Measurements from ENCODE around the gene FBLN5.

The FBLN5 gene

DNA sequence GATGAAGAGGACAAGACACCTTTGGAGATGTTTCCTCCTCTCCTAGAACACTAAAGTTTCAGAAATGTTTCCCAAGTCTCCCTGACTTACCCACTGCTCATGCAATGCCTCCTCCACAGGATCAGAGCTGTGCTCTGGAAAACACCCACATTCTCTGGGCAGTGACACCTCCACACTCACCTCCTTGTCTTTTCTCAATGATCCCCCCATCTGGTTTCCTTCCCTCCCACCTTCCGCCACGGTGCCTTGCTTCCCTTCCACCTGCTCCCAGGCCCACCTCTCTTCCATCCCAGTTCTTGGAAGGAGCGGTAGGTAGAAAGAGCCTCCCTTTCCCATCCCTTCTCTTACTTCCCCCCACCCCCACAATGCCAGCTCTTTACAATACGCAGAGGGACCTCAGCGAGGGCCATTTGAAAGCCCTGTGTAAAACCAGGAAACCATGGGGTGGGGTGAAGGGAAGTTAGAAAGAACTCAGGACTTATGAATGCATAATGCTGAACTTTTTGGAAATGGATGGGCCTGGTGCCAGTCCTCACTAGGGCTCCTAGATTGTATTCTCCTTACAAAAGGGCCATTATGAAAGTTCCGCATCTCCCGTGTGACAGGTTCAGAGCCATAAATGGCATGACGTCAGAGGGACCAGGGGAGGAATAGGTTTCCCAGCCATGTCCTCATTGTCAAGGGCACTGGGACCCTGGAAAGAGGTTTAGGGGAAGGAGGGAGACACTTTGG is 12.8 kb downstream of the FBLN5 start:
- no peak for DNase-seq (ENCODE audit: low read depth)
- TF ChIP-seq, protein P1, sequence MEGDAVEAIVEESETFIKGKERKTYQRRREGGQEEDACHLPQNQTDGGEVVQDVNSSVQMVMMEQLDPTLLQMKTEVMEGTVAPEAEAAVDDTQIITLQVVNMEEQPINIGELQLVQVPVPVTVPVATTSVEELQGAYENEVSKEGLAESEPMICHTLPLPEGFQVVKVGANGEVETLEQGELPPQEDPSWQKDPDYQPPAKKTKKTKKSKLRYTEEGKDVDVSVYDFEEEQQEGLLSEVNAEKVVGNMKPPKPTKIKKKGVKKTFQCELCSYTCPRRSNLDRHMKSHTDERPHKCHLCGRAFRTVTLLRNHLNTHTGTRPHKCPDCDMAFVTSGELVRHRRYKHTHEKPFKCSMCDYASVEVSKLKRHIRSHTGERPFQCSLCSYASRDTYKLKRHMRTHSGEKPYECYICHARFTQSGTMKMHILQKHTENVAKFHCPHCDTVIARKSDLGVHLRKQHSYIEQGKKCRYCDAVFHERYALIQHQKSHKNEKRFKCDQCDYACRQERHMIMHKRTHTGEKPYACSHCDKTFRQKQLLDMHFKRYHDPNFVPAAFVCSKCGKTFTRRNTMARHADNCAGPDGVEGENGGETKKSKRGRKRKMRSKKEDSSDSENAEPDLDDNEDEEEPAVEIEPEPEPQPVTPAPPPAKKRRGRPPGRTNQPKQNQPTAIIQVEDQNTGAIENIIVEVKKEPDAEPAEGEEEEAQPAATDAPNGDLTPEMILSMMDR (conservative IDR thresholded peaks at IDR 0.05; ENCODE audit: control insufficient read depth, insufficient read depth, low read depth, low read length), result no peak
- no peak overlapping the region for H3K4me3 ChIP-seq (ENCODE audit: control insufficient read depth, low read depth, low read length)

DNA sequence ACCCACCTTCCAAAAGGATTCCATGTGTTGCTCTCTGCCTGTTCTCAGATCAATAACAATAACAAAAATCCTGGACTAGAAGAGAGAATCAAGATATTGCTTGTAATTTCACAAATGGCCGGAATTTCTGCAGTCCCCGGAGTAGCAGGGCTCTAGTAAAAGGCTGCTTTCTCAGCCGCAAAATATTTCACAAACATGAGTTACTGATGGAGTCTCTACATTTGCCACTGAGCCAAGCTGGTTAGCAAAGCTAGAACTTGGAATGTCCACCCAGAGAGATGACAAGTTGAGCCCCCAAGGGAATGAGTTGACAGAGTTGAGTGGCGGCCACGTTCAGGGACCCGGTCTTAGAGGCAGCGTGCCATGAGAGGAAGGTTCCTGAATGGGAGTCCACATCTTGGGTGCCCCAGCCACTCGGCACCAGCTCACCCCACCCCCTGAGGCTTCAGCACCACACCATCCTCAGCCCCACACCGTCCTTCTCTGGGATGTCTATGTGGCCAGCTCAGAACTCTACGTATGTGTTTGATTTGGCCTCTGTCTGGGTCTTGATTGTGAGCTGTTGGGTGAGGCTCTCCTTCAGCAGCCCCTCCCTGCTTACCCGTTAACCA is 15.9 kb downstream of the FBLN5 start:
- no peak overlapping the region for H3K4me3 ChIP-seq (ENCODE audit: control insufficient read depth, low read depth, low read length)
- DNase-seq (ENCODE audit: low read depth), result no peak
- TF ChIP-seq, protein P1 (conservative IDR thresholded peaks at IDR 0.05; ENCODE audit: control insufficient read depth, insufficient read depth, low read depth, low read length), result no peak

GRCh38 chr14:91929700-91930099 is 17.8 kb downstream of the FBLN5 start:
- peak; percentile 46 for DNase-seq (ENCODE audit: low read depth)
- TF ChIP-seq, protein P1 (conservative IDR thresholded peaks at IDR 0.05; ENCODE audit: control insufficient read depth, insufficient read depth, low read depth, low read length), result no peak

DNA sequence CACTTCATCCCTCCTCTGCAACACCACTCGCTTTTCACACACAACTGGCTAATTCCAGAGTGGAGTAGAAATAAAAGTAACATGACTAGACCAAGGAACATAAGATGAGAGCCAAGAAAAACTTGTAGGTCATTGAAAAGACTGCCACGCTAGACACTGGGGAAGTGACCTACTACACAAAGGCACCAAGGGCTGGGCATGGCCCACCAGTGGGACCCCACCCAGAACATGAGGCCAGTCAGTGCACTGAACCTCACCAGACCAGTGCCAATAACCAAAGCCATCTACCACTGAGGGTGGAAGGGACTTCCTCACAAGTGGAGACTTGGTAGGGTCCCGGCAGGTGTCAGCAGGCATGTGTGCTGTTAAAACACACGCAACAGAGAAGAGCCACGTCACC is 19.7 kb downstream of the FBLN5 start:
- DNase-seq (ENCODE audit: low read depth), result no peak
- no peak overlapping the region for H3K4me3 ChIP-seq (ENCODE audit: control insufficient read depth, low read depth, low read length)
- TF ChIP-seq, protein P1 (conservative IDR thresholded peaks at IDR 0.05; ENCODE audit: control insufficient read depth, insufficient read depth, low read depth, low read length), result no peak

More at GRCh38 chr14:91929700-91930099, 17.8 kb downstream of the FBLN5 start:
- H3K4me3 ChIP-seq (ENCODE audit: control insufficient read depth, low read depth, low read length), result no peak overlapping the region

GRCh38 chr14:91927191-91927590 is 20.3 kb downstream of the FBLN5 start:
- TF ChIP-seq, protein P1 (conservative IDR thresholded peaks at IDR 0.05; ENCODE audit: control insufficient read depth, insufficient read depth, low read depth, low read length), result no peak
- no peak overlapping the region for H3K4me3 ChIP-seq (ENCODE audit: control insufficient read depth, low read depth, low read length)
- DNase-seq (ENCODE audit: low read depth), result no peak

GRCh38 chr14:91926131-91926890 is 21.2 kb downstream of the FBLN5 start:
- TF ChIP-seq, protein P1 (conservative IDR thresholded peaks at IDR 0.05; ENCODE audit: control insufficient read depth, insufficient read depth, low read depth, low read length), result no peak
- no peak overlapping the region for H3K4me3 ChIP-seq (ENCODE audit: control insufficient read depth, low read depth, low read length)
- DNase-seq (ENCODE audit: low read depth), result no peak
